Ishikawa (cell line): ENCODE data around the gene ZHX3.

Source experiments
- CEBPB ChIP-seq: IDR thresholded peaks from 2 replicates; pipeline ENCODE4 v1.6.1; 2012
- EGR1 ChIP-seq: IDR thresholded peaks from 2 replicates; pipeline ENCODE4 v1.6.1; 2012
- EP300 ChIP-seq: IDR thresholded peaks from 2 replicates; pipeline ENCODE4 v1.6.1; 2012; ENCODE audit warnings: borderline replicate concordance
- MAX ChIP-seq: IDR thresholded peaks from 2 replicates; pipeline ENCODE4 v1.6.1; 2012
- RAD21 ChIP-seq: IDR thresholded peaks from 2 replicates; pipeline ENCODE4 v1.6.1; 2012; ENCODE audit warnings: low read depth
- TEAD4 ChIP-seq: IDR thresholded peaks from 2 replicates; pipeline ENCODE4 v1.6.1; 2012
- YY1 ChIP-seq: IDR thresholded peaks from 2 replicates; pipeline ENCODE4 v1.6.1; 2012; ENCODE audit warnings: low read depth
- TF ChIP-seq, protein P1 (sequence below): IDR thresholded peaks from 2 replicates; pipeline ENCODE4 v1.6.1; 2012; ENCODE audit warnings: low read depth, mild to moderate bottlenecking

- no peak for TF ChIP-seq MAX
- TF ChIP-seq EP300, result no peak
- no peak for TF ChIP-seq YY1
- no peak for TF ChIP-seq CEBPB
- no peak for TF ChIP-seq RAD21
- TF ChIP-seq, protein P1, sequence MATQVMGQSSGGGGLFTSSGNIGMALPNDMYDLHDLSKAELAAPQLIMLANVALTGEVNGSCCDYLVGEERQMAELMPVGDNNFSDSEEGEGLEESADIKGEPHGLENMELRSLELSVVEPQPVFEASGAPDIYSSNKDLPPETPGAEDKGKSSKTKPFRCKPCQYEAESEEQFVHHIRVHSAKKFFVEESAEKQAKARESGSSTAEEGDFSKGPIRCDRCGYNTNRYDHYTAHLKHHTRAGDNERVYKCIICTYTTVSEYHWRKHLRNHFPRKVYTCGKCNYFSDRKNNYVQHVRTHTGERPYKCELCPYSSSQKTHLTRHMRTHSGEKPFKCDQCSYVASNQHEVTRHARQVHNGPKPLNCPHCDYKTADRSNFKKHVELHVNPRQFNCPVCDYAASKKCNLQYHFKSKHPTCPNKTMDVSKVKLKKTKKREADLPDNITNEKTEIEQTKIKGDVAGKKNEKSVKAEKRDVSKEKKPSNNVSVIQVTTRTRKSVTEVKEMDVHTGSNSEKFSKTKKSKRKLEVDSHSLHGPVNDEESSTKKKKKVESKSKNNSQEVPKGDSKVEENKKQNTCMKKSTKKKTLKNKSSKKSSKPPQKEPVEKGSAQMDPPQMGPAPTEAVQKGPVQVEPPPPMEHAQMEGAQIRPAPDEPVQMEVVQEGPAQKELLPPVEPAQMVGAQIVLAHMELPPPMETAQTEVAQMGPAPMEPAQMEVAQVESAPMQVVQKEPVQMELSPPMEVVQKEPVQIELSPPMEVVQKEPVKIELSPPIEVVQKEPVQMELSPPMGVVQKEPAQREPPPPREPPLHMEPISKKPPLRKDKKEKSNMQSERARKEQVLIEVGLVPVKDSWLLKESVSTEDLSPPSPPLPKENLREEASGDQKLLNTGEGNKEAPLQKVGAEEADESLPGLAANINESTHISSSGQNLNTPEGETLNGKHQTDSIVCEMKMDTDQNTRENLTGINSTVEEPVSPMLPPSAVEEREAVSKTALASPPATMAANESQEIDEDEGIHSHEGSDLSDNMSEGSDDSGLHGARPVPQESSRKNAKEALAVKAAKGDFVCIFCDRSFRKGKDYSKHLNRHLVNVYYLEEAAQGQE, result no peak
- no peak for TF ChIP-seq EGR1
- no peak for TF ChIP-seq TEAD4
Observed at GRCh38 chr20:41350408-41350962, 33.0 kb upstream of the ZHX3 start.
